Astrocyte (in vitro differentiated cells and primary cell): Measurements from ENCODE around the gene PDE7B.

Source experiments
- CTCF ChIP-seq: IDR thresholded peaks from 2 replicates; pipeline ENCODE4 v1.5.1; 2011; ENCODE audit warnings: low read depth, mild to moderate bottlenecking, inconsistent platforms, low read length, moderate library complexity; ENCODE audit not compliant: insufficient read depth
- EZH2 ChIP-seq: IDR thresholded peaks from 2 replicates; pipeline ENCODE4 v1.6.1; 2012; ENCODE audit warnings: mild to moderate bottlenecking, low read length, inconsistent platforms; ENCODE audit not compliant: insufficient read depth

- TF ChIP-seq CTCF, result no peak
- no peak for TF ChIP-seq EZH2
These were observed 55.0 kb downstream of the PDE7B start for GRCh38 chr6:135906542-135906941.
